Skeletal muscle satellite cell (primary cell): ENCODE measurements around the gene TBC1D5. TPM values are rescaled to one million over a fixed set of nuclear protein-coding genes. Genes with fewer than 3 reads are reported as not detected.

Experiments
- H3K27me3 ChIP-seq: 2 replicates; pipeline ENCODE4 v1.7.0; 2013; ENCODE audit warnings: low read length; ENCODE audit not compliant: control insufficient read depth, insufficient read depth
- H3K36me3 ChIP-seq: 2 replicates; pipeline ENCODE4 v1.7.0; 2013; ENCODE audit warnings: mild to moderate bottlenecking, control low read depth, low read length; ENCODE audit not compliant: insufficient read depth
- H3K4me1 ChIP-seq: 2 replicates; pipeline ENCODE4 v1.7.0; 2013; ENCODE audit warnings: low read length; ENCODE audit not compliant: control insufficient read depth, insufficient read depth
- H3K4me2 ChIP-seq: 2 replicates; pipeline ENCODE4 v1.7.0; 2013; ENCODE audit warnings: mild to moderate bottlenecking, low read length
- H3K4me3 ChIP-seq: 2 replicates; pipeline ENCODE4 v1.7.0; 2013; ENCODE audit warnings: low read length
- H3K9ac ChIP-seq: 2 replicates; pipeline ENCODE4 v1.7.0; 2013; ENCODE audit warnings: mild to moderate bottlenecking, low read depth, low read length, moderate library complexity
- H3K9me3 ChIP-seq: replicated peaks from 2 replicates; pipeline ENCODE4 v1.7.0; 2013; ENCODE audit warnings: mild to moderate bottlenecking, control low read depth, low read length
- small RNA-seq: library from RNA; depleted of rRNA; stranded (forward); fragments of <200 nt; gene quantifications from one replicate; pipeline ENCODE3, GENCODE V24; 2012

The TBC1D5 gene

DNA sequence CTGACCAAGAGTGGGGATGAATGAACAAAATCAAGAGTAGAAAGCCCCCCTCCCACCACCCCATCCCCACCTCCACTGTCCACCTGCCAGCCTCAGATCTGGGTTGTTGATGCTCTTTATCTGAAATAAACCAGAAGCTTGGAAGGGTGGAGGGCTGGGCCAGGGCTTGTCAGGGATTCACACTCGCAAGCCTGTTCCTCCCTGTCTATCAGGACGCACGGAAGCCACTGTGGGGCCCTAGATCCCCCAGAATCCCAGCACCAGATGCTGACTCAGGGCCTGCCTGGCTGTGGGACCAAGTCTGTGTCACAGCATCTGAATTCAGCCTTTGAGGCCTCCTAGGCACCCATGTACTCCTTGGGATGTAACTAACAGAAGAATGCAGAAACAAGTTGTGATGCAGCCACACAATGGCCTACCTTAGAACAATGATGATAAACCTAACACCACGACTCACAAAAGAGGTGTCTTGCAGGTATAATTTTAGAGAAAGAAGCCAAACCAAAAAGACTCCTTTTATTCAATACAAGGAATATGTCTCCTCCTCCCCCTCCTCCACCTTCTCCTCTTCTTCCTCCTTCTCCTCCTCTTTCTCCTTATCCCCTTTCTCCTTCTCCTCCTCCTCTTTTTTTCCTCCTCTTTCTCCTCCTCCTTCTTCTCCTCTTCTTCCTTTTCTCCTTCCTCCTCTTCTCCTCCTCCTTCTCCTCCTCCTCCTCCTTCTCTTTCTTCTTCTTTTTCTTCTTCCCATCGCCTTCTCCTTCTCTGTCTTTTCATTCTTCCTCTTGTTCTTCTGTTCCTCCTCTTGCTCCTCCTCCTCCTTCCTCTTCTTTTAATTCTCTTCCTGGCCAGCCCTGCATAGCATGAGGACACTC, 623.0 kb downstream of the TBC1D5 start:
- H3K9me3 ChIP-seq, result no peaks in the 10 kb centered on the region
- no peak overlapping the region for H3K4me2 ChIP-seq
- no peaks in the 10 kb centered on the region for H3K36me3 ChIP-seq
- H3K4me1 ChIP-seq, result no peaks in the 10 kb centered on the region
- H3K27me3 ChIP-seq, result peaks cover 3% of the 10 kb centered on the region
- no peak overlapping the region for H3K4me3 ChIP-seq
- H3K9ac ChIP-seq, result no peak overlapping the region

DNA sequence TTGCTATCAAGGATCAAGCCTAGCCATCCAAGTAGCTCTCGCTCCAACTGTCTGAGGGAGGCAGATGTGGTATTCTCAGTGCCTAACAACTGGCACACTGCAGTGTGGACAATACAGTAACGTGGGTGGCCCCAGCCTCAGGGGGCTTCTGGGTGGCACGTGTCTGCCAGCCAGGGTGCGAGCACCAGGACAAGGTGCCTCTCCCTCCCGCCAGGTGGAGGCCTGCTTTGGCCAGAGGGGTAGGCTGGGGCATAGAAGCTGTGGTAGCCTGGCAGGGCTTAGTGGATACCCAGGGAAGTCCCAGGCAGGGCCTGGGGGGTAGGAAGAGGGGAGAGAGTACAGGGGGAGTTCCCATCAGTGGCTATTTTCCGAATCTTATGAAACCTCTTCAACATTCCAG, 623.7 kb downstream of the TBC1D5 start:
- H3K4me3 ChIP-seq, result no peak overlapping the region
- no peak overlapping the region for H3K9ac ChIP-seq
- peaks cover 3% of the 10 kb centered on the region for H3K27me3 ChIP-seq
- no peaks in the 10 kb centered on the region for H3K4me1 ChIP-seq
- no peaks in the 10 kb centered on the region for H3K36me3 ChIP-seq
- H3K9me3 ChIP-seq, result no peaks in the 10 kb centered on the region
- H3K4me2 ChIP-seq, result no peak overlapping the region

DNA sequence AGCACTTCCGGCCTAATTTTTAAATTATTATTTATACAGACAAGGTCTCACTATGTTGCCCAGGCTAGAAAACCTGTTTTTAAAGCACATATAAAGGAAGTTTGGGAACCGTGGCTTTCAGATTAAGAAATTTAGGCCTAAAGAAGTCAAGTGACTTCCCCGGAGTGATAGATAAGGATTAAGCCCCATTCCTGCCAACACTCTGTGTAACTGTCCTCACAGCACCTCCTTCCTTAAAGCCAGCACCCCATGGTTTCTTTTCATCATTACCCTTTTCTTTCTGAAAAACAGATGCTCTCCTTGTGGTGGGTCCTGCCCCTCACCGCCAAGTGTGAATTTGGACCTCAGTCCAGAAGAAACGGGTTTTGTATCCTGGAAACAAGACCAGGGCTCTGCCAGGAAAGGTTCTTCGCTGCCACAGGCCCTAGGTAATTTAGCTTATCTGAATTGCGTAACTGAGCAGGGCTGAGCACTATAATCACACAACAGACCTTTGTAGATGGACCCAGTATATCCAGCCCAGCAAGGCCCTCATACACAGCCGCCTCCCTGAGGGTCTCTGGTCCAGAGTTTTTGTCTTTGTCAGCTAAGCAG, 626.3 kb downstream of the TBC1D5 start:
- no peak overlapping the region for H3K4me2 ChIP-seq
- H3K4me1 ChIP-seq, result no peaks in the 10 kb centered on the region
- H3K36me3 ChIP-seq, result no peaks in the 10 kb centered on the region
- H3K9me3 ChIP-seq, result no peaks in the 10 kb centered on the region
- H3K27me3 ChIP-seq, result peaks cover 3% of the 10 kb centered on the region
- no peak overlapping the region for H3K9ac ChIP-seq
- H3K4me3 ChIP-seq, result no peak overlapping the region

DNA sequence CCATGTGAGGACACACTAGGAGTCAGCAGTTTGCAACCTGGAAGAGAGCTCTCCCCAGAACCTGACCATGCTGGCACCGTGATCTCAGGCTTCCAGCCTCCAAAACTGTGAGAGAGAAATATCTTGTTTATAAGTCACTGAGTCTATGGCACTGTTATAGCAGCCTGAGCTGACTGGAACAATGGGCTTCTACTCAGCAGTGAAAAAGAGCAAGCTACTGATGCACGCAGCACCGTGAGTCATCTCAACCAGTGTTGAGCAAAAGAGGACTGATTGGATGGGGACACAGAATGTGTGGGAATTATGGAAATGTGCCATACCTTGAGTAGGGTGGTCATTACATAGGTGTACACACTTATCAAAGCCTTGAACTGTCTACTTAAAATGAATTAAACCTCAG, 627.2 kb downstream of the TBC1D5 start:
- Histone ChIP-seq H3K4me2 (no peak overlapping the region), H3K9me3 (no peaks in the 10 kb centered on the region), H3K9ac (no peak overlapping the region), H3K36me3 (no peaks in the 10 kb centered on the region), H3K4me1 (no peaks in the 10 kb centered on the region), H3K27me3 (peaks cover 3% of the 10 kb centered on the region), H3K4me3 (no peak overlapping the region)

DNA sequence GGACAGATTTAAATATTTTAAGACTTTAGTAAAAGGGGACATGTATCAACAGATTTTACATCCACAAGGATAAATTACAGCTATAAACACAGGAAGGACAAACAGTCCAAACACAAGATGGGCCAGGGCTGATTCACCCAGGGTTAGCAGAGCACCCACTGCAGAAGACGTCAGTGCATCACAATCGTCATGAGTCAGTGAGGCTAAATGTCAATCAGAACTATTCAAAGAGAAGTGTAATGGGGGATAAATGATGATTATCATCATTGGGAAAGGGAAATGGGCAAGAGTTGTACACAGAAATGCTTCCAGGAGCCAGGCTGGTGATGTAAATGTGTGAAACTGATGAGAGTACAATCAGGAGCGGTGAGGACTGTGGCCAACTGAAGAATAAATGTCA, 630.8 kb downstream of the TBC1D5 start:
- H3K4me3 ChIP-seq, result no peak overlapping the region
- no peak overlapping the region for H3K9ac ChIP-seq
- no peaks in the 10 kb centered on the region for H3K36me3 ChIP-seq
- H3K4me2 ChIP-seq, result no peak overlapping the region
- H3K27me3 ChIP-seq, result no peaks in the 10 kb centered on the region
- H3K4me1 ChIP-seq, result no peaks in the 10 kb centered on the region
- H3K9me3 ChIP-seq, result no peaks in the 10 kb centered on the region

DNA sequence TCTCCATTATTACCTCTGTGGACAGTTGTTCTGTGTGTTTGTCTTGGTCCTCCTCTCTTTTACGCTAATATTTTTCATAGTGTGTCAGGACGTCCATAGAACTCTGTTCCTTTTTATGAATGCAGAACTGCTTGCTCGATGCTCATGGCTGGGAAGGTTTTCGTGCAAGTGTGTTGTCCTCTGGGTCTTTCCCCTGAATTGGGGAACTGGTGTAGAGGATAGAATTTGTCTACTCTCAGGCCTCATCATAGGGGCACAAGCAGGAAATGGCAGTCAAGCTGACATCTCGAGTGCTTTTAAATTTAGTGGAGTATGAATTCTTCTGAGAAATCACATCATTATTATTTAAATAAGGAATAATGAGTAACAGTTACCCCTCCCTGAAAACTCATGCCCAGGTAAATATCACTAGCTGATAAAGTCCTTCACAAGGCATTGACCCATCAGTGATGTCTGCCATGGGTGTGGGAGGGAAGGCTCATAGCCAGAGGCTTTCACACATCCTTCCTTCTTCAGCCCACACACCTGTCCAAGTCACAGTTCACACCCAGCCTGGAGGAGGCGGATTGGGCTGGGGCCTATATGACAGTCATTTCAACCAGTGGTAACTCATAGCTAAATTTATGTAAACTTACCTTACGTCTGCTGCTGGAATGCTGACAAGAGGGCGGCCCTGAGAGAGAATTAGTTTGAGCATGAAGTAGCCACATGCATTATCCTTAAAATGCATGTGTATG, 631.6 kb downstream of the TBC1D5 start:
- Histone ChIP-seq H3K4me1 (no peaks in the 10 kb centered on the region), H3K4me3 (no peak overlapping the region), H3K36me3 (no peaks in the 10 kb centered on the region), H3K27me3 (no peaks in the 10 kb centered on the region), H3K9me3 (no peaks in the 10 kb centered on the region), H3K4me2 (no peak overlapping the region), H3K9ac (no peak overlapping the region)

Small RNA genes lying within 50 kb of the gene (small RNA-seq; reads per million reads assigned to genes)
- gene AC104451.1 (not detected), gene RNU7-10P (1.0 reads per million, percentile 34 among the genes with 10 or more reads in this experiment)
